Fibroblast of the aortic adventitia (primary cell): ENCODE results near the gene DBF4. TPM values are rescaled to one million over a fixed set of nuclear protein-coding genes. Genes with fewer than 3 reads are reported as not detected.
"Not testable (repeated sequence)": the region's sequence is repeated elsewhere in the genome, so short reads cannot be mapped to it uniquely, and the experiment has no call there.

Source experiments
- DNase-seq: peaks from one replicate; pipeline ENCODE4 v3.0.0-alpha.2; 2010; ENCODE audit warnings: low read depth
- H3K4me3 ChIP-seq: 2 replicates; pipeline ENCODE4 v1.5.1; 2011; ENCODE audit warnings: low read depth, mild to moderate bottlenecking, control low read depth, low read length, moderate library complexity
- CTCF ChIP-seq: IDR thresholded peaks from 2 replicates; pipeline ENCODE4 v1.5.1; 2011; ENCODE audit warnings: mild to moderate bottlenecking, low read length, control low read depth, inconsistent platforms; ENCODE audit not compliant: insufficient read depth
- total RNA-seq: library from RNA; depleted of rRNA; stranded (reverse); fragments of >200 nt; gene quantifications from 2 replicates; pipeline ENCODE4 v1.2.3, GENCODE V29; 2012; ENCODE audit warnings: low replicate concordance

Gene DBF4
- total RNA-seq, 1 donor, result 38.8 TPM

DNA sequence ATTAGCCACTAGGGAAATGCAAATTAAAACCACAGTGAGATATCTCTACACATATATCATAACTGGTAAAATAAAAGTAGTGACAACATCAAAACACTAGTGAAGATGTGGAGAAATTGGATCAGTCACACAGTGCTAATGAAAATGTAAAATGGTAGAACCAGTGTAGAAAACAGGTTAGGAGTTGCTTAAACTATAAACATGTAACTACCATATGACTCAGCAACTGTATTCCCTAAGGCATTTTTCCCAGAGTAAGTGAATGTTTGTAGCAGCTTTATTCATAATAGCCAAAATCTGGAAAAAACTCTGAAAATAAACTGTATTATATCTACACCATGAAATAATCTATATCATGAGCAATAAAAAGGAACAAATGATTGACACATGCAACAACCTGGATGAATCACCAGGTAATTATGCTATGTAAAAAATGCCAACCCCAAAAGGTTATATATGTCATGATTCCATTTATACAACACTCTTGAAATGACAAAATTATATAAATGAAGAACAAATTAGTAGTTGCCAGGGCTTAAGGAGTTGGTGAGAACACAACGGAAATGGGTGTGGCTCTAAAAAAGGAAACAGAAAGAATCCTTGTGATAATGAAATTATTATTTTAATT is 22.9 kb upstream of the DBF4 start:
- TF ChIP-seq CTCF, result no peak
- no peak overlapping the region for H3K4me3 ChIP-seq
- peak; percentile 44 for DNase-seq

DNA sequence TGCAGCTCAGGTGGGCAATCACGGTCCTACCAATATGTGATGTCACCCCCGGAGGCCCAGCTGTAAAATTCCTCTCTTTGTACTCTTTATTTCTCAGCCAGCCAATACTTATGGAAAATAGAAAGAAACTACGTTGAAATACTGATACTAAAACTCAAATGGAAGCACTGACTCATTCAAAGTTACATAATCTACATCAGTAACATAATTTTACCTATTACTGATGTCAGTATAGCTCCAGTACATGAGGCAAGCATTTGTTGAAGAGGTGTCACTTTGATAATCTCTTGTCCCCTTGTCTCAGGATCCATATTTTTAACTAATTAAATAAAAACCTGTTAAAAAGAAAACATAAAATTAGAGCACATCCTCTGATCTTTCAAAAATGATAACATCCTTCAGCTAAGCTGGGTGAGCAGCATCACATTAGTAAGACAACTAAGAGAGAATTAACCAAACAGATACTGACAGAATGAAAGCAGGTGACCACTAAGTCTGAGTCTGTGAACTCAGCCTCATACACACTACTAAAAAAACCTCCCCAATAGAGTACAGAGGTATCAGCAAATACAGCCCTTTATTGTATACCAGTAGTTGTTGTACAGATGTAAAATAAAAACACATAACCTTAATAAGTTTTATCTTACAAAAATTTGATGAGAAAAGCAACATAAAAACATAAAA is 17.7 kb upstream of the DBF4 start:
- H3K4me3 ChIP-seq, result no peak overlapping the region
- DNase-seq, result no peak
- TF ChIP-seq CTCF, result no peak

GRCh38 chr7:87866089-87866488 is 10.2 kb upstream of the DBF4 start:
- TF ChIP-seq CTCF, result no peak

GRCh38 chr7:87866533-87866932 is 9.8 kb upstream of the DBF4 start:
- H3K4me3 ChIP-seq, DNase-seq: not testable (repeated sequence)

More at GRCh38 chr7:87866089-87866488, 10.2 kb upstream of the DBF4 start:
- DNase-seq, result no peak
- no peak overlapping the region for H3K4me3 ChIP-seq

DNA sequence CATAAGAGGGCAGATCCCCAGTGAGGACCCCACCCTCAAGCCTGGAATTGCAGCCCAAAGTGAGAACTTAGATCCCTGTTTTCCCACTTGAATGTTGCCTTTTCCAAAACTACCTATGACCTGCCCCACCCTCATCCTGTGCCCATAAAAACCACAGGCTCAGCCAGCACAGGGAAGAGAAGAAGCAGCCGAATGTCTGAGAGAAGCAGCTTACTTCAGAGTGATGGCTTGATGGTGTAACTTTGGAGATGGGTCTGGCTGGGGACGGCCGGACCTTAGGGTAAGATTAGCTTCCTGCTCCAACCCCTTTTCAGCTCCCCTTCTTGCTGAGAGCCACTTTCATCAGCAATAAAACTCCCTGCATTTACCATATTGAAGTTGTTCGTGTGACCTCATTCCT is 5.8 kb upstream of the DBF4 start:
- H3K4me3 ChIP-seq, result no peak overlapping the region
- no peak for TF ChIP-seq CTCF
- DNase-seq, result no peak

DNA sequence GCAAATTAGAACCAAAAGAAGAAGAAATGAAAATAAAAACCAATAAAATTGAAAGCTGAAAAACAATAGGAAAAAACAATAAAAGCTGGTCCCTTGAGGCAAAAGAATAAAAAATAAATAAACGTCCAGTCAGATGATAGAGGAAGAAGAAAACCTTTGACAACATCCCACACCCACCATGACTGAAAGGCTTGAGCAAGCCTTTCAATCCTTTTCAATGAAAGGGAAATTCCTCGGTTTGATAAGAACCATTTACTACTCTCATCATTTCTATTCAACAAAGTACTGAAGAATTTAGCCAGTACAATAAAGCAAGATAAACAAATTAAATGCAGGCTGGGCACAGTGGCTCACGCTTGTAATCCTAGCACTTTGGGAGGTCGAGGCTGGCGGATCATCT is 3.9 kb upstream of the DBF4 start:
- TF ChIP-seq CTCF, result no peak
- DNase-seq, result no peak
- no peak overlapping the region for H3K4me3 ChIP-seq

DNA sequence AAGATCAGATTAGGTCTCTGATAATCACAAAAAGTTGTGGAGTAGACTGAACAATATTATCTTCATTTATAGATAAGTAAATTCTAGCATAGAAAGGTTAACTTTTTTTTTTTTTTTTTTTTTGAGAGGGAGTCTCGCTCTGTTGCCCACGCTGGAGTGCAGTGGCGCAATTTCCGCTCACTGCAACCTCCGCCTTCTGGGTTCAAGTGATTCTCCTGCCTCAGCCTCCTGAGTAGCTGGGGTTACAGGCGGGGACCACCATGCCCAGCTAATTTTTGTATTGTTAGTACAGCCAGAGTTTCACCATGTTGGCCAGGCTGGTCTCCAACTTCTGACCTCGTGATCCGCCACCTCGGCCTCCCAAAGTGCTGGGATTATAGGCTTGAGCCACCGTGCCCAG is 3.0 kb upstream of the DBF4 start:
- not testable (repeated sequence) for DNase-seq, H3K4me3 ChIP-seq

DNA sequence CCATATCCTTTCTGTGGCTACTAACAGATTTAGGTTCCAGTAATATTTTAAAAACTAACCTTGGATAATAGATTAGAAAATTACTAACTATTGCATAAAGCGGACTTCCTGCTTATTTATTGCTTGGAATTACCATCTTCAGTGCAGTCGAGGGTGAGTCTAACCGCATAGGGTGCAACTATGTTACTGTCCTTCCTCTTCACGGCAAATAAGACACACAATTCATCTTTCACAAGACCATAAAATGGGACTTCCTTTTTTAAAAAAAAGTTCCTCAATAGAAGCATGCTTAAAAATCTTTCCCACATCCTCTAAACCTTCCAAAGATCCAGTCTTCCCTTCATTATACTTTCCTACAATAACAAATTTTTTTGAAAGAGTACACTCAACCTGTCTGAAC is 2.2 kb upstream of the DBF4 start:
- H3K4me3 ChIP-seq, result no peak overlapping the region
- DNase-seq, result no peak
- no peak for TF ChIP-seq CTCF
